Measurements from ENCODE around the gene ASPRV1. TPM values are rescaled to one million over a fixed set of nuclear protein-coding genes. Genes with fewer than 3 reads are reported as not detected.

The ASPRV1 gene
- polyA plus RNA-seq, 1 of the 3 experiments (the other 2 are of a cell fraction): 0.20 TPM

DNA sequence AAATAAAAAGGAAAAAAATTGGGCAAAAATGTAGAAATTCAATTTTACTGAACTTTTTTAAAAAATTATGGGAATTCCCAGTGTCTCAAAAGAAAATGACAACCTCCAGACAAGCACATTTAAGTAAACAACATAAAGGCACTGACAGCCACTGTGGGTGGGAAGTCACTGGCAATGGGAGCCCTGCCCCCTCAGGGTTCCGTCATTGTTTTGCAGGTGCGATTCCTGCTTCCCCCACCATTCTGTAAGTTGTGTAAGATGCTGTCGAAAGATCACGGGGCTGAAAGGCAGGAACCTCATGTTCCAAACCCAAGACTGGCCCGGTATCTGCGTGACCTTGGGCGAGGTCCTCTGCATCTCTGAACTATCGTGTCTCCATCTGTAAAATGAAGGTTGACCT lies 15.8 kb upstream of the ASPRV1 start:
- DNase-seq: no peak
- CTCF ChIA-PET: no interaction called here
- H3K9ac ChIP-seq: no peak overlapping the region
- H3K9me2 ChIP-seq: no peaks in the 10 kb centered on the region
- H3K27ac ChIP-seq (ENCODE audit: low read depth in 2 of 2, low read length in 1 of 2): no peak overlapping the region
- no peaks in the 10 kb centered on the region for H4K20me1 ChIP-seq (ENCODE audit: insufficient read depth)
- H3K36me3 ChIP-seq (replicated peaks in 1 of 2; ENCODE audit: control insufficient read depth in 1 of 2, insufficient read depth in 2 of 2, low read length in 1 of 2): no peaks in the 10 kb centered on the region
- H3K79me2 ChIP-seq (ENCODE audit: insufficient read depth): no peaks in the 10 kb centered on the region
- no peak overlapping the region for H3K4me3 ChIP-seq (ENCODE audit: low read depth in 2 of 2, low read length in 1 of 2)
- POLR2A ChIA-PET: no interaction called here
- H3K9me3 ChIP-seq: no peaks in the 10 kb centered on the region
- H3K4me2 ChIP-seq: no peak overlapping the region
- H3F3A ChIP-seq (replicated peaks; ENCODE audit: insufficient read depth): no peaks in the 10 kb centered on the region
- peaks cover 0 to 3% of the 10 kb centered on the region in 2 experiments; a peak in 1 of 4 replicates for H3K4me1 ChIP-seq (ENCODE audit: control insufficient read depth in 1 of 2, insufficient read depth in 2 of 2, low read depth in 1 of 2, low read length in 1 of 2)
- H3K27me3 ChIP-seq (ENCODE audit: insufficient read depth): no peaks in the 10 kb centered on the region
- TF ChIP-seq JUND (IDR thresholded peaks at IDR 0.05) (no peak), SMC3 (IDR thresholded peaks at IDR 0.05; ENCODE audit: low read depth, low read length) (no peak)
- no peak overlapping the region for H2AFZ ChIP-seq (ENCODE audit: low read depth)
- 90% methylated on average over 8 of the region's 8 CpGs for WGBS (ENCODE audit: low lambda C conversion rate)

GRCh38 chr2:69975853-69976462 lies 14.5 kb upstream of the ASPRV1 start:
- Histone ChIP-seq H3K79me2 (ENCODE audit: insufficient read depth) (no peaks in the 10 kb centered on the region), H3K9ac (no peak overlapping the region), H3K36me3 (replicated peaks in 1 of 2; ENCODE audit: control insufficient read depth in 1 of 2, insufficient read depth in 2 of 2, low read length in 1 of 2) (no peaks in the 10 kb centered on the region), H3K4me3 (ENCODE audit: low read depth in 2 of 2, low read length in 1 of 2) (no peak overlapping the region), H2AFZ (ENCODE audit: low read depth) (no peak overlapping the region), H3K27ac (ENCODE audit: low read depth in 2 of 2, low read length in 1 of 2) (no peak overlapping the region), H3K4me2 (no peak overlapping the region), H3K27me3 (ENCODE audit: insufficient read depth) (no peaks in the 10 kb centered on the region), H4K20me1 (ENCODE audit: insufficient read depth) (no peaks in the 10 kb centered on the region), H3F3A (replicated peaks; ENCODE audit: insufficient read depth) (no peaks in the 10 kb centered on the region), H3K9me2 (no peaks in the 10 kb centered on the region), H3K4me1 (ENCODE audit: control insufficient read depth in 1 of 2, insufficient read depth in 2 of 2, low read depth in 1 of 2, low read length in 1 of 2) (peaks cover 0 to 3% of the 10 kb centered on the region in 2 experiments; a peak in 1 of 4 replicates), H3K9me3 (no peaks in the 10 kb centered on the region)
- ChIA-PET CTCF (interaction anchor here (0.7 kb wide), 1 partner anchor 8 kb away, joined by 3 read pairs; no protein-coding TSS in a partner anchor), POLR2A (no interaction called here)
- 86% methylated on average over 12 of the region's 13 CpGs for WGBS (ENCODE audit: low lambda C conversion rate)
- no peak for DNase-seq
- TF ChIP-seq NFIC (IDR thresholded peaks at IDR 0.05; ENCODE audit: borderline replicate concordance): no peak
- no peak for TF ChIP-seq CHD2 (IDR thresholded peaks at IDR 0.05; ENCODE audit: low read length, partially characterized antibody)
- no peak for TF ChIP-seq USF1 (IDR thresholded peaks at IDR 0.05; ENCODE audit: borderline replicate concordance, low read depth)
- TF ChIP-seq TAF1 (IDR thresholded peaks at IDR 0.05; ENCODE audit: borderline replicate concordance, low read depth, low read length): no peak
- TF ChIP-seq TEAD4 (IDR thresholded peaks at IDR 0.05; ENCODE audit: borderline replicate concordance, insufficient read depth): no peak
- TF ChIP-seq SMC3 (IDR thresholded peaks at IDR 0.05; ENCODE audit: low read depth, low read length): no peak
- TF ChIP-seq RFX5 (IDR thresholded peaks at IDR 0.05; ENCODE audit: low read length): no peak
- TF ChIP-seq FOXJ3 (CRISPR knock-in tag; IDR thresholded peaks at IDR 0.05): no peak
- TF ChIP-seq, protein P1, sequence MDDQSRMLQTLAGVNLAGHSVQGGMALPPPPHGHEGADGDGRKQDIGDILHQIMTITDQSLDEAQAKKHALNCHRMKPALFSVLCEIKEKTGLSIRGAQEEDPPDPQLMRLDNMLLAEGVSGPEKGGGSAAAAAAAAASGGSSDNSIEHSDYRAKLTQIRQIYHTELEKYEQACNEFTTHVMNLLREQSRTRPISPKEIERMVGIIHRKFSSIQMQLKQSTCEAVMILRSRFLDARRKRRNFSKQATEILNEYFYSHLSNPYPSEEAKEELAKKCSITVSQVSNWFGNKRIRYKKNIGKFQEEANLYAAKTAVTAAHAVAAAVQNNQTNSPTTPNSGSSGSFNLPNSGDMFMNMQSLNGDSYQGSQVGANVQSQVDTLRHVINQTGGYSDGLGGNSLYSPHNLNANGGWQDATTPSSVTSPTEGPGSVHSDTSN (IDR thresholded peaks at IDR 0.05): no peak
- no peak for TF ChIP-seq EZH2phosphoT487 (IDR thresholded peaks at IDR 0.05; ENCODE audit: borderline replicate concordance, low read depth)
- no peak for TF ChIP-seq YY1 (IDR thresholded peaks at IDR 0.05; ENCODE audit: low read depth)
- no peak for TF ChIP-seq MXI1 (IDR thresholded peaks at IDR 0.05; ENCODE audit: low read depth, low read length)
- TF ChIP-seq JUND (IDR thresholded peaks at IDR 0.05): no peak
- TF ChIP-seq, protein P2, sequence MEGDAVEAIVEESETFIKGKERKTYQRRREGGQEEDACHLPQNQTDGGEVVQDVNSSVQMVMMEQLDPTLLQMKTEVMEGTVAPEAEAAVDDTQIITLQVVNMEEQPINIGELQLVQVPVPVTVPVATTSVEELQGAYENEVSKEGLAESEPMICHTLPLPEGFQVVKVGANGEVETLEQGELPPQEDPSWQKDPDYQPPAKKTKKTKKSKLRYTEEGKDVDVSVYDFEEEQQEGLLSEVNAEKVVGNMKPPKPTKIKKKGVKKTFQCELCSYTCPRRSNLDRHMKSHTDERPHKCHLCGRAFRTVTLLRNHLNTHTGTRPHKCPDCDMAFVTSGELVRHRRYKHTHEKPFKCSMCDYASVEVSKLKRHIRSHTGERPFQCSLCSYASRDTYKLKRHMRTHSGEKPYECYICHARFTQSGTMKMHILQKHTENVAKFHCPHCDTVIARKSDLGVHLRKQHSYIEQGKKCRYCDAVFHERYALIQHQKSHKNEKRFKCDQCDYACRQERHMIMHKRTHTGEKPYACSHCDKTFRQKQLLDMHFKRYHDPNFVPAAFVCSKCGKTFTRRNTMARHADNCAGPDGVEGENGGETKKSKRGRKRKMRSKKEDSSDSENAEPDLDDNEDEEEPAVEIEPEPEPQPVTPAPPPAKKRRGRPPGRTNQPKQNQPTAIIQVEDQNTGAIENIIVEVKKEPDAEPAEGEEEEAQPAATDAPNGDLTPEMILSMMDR (IDR thresholded peaks at IDR 0.05): no peak
